Dendritic cell treated with granulocyte-macrophage colony-stimulating factor and Interleukin-4, amounts not matched to agents 40 ng/mL and 50 ng/mL, for 4 days (primary cell): Measurements from ENCODE around the gene IRF6.
A peak's percentile ranks its signal among the peaks of the same experiment; 100 is the strongest.

Source experiments
- H3K27ac Mint-ChIP-seq: one replicate; pipeline ENCODE4 v1.8.0; 2022; ENCODE audit warnings: mild to moderate bottlenecking, mixed read lengths
- H3K27me3 Mint-ChIP-seq: one replicate; pipeline ENCODE4 v1.8.0; 2022; ENCODE audit warnings: mild to moderate bottlenecking, mixed read lengths
- H3K36me3 Mint-ChIP-seq: one replicate; pipeline ENCODE4 v1.8.0; 2022; ENCODE audit warnings: low read depth, mixed read lengths
- H3K4me1 Mint-ChIP-seq: one replicate; pipeline ENCODE4 v1.8.0; 2022; ENCODE audit warnings: low read depth, mixed read lengths
- H3K4me3 Mint-ChIP-seq: one replicate; pipeline ENCODE4 v1.8.0; 2022; ENCODE audit warnings: mild to moderate bottlenecking, moderate library complexity, mixed read lengths
- H3K9me3 Mint-ChIP-seq: one replicate; pipeline ENCODE4 v1.8.0; 2022; ENCODE audit warnings: mixed read lengths
- intact Hi-C: fragments of 100-400 bp; cut with micrococcal nuclease; formaldehyde crosslinking; loops from one replicate; pipeline ENCODE4 v1.15.0; 2022

IRF6 gene

GRCh38 chr1:209831615-209832014, 25.7 kb upstream of the IRF6 start:
- H3K27me3 Mint-ChIP-seq = no peaks in the 10 kb centered on the region
- intact Hi-C loops = no loop called here
- H3K36me3 Mint-ChIP-seq = peaks cover 74% of the 10 kb centered on the region
- no peak overlapping the region for H3K27ac Mint-ChIP-seq
- peaks cover 19% of the 10 kb centered on the region for H3K4me1 Mint-ChIP-seq
- no peak overlapping the region for H3K4me3 Mint-ChIP-seq
- H3K9me3 Mint-ChIP-seq = no peaks in the 10 kb centered on the region

- Mint-ChIP-seq H3K4me3 (no peak overlapping the region), H3K9me3 (no peaks in the 10 kb centered on the region), H3K36me3 (peaks cover 65% of the 10 kb centered on the region), H3K4me1 (peaks cover 19% of the 10 kb centered on the region), H3K27me3 (peaks cover 2% of the 10 kb centered on the region), H3K27ac (no peak overlapping the region)
- intact Hi-C loops = no loop called here
These were observed 24.8 kb upstream of the IRF6 start for GRCh38 chr1:209830722-209831121.

DNA sequence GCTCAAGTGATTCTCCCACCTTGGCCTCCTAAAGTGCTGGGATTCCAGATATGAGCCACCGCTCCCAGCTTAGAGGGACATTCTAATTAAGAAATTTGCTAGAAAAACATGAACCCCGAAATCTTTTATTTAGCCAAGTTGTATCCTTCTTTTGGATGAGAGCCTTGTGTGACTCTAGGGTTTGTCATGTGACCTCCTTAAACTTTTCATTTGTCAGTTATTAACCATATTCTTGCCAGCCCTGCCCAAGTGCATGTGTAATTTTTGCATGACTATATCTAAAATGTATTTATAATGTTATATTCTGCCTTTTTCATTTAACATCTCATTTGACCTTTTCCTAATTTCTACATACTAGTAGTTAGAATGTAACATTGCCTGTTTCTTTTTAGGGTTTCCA, 23.8 kb upstream of the IRF6 start:
- peaks cover 55% of the 10 kb centered on the region for H3K36me3 Mint-ChIP-seq
- no peak overlapping the region for H3K27ac Mint-ChIP-seq
- H3K4me3 Mint-ChIP-seq = no peak overlapping the region
- no peaks in the 10 kb centered on the region for H3K9me3 Mint-ChIP-seq
- intact Hi-C loops = no loop called here
- peaks cover 2% of the 10 kb centered on the region for H3K27me3 Mint-ChIP-seq
- H3K4me1 Mint-ChIP-seq = peaks cover 19% of the 10 kb centered on the region

GRCh38 chr1:209827384-209828262, 21.7 kb upstream of the IRF6 start, which contains the start of gene UTP25:
Gene UTP25 (plus strand): TSS chr1:209827972. CDS start chr1:209828064, 92 bp downstream.
- Mint-ChIP-seq H3K27me3 (peaks cover 11% of the 10 kb centered on the region), H3K27ac (peak within 1 kb of the TSS; percentile 92), H3K9me3 (no peaks in the 10 kb centered on the region), H3K4me3 (peak within 1 kb of the TSS; percentile 92), H3K4me1 (peaks cover 23% of the 10 kb centered on the region), H3K36me3 (peaks cover 34% of the 10 kb centered on the region)
- intact Hi-C loops = loop anchor here (2.0 kb wide), 1 partner anchor 43 kb away; the partner anchor contains the start of gene C1orf74

DNA sequence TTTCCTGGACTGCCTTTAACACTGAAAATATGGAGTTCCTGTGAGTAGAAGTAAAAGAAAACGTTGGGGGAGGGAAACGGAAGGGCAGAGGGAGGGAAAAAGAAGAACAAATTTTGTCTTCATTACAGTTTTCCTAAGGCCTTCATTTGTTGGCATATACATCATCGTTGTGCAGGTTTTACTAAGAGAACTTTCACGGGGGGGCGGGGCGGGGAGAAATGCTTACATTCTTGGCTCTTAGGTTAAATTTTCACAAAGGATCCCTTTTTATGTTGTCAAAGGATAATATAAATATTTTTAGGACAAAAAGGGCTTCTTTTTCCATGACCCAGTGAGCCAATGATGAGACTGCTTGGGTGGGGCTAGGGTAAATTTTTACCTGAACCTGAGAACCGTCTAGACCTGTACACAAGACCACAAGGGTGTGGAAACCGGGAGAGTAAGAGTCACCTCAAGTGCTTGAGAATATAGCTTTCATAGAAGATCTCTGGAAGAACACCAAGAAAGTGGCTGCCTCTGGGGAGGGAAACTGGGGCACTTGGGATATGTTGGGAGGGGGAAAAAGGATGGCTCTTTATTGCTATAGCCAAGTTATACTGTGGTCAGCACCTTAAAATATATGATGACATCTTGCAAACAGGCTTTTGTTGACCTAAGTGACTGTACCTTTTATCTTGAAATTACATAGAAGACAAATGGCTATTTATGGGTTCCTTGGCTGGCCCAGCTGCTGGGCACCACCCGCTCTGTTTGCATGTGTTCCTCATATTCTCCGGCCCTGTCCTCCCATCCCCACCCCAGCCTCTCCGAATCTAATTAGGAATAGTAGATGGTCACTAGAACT, 19.9 kb upstream of the IRF6 start:
- peaks cover 25% of the 10 kb centered on the region for H3K27me3 Mint-ChIP-seq
- H3K4me3 Mint-ChIP-seq = no peak overlapping the region
- H3K27ac Mint-ChIP-seq = no peak overlapping the region
- H3K9me3 Mint-ChIP-seq = no peaks in the 10 kb centered on the region
- intact Hi-C loops = loop anchor here (2.0 kb wide), 1 partner anchor 41 kb away; the partner anchor contains the start of gene C1orf74
- peaks cover 16% of the 10 kb centered on the region for H3K36me3 Mint-ChIP-seq
- peaks cover 19% of the 10 kb centered on the region for H3K4me1 Mint-ChIP-seq

DNA sequence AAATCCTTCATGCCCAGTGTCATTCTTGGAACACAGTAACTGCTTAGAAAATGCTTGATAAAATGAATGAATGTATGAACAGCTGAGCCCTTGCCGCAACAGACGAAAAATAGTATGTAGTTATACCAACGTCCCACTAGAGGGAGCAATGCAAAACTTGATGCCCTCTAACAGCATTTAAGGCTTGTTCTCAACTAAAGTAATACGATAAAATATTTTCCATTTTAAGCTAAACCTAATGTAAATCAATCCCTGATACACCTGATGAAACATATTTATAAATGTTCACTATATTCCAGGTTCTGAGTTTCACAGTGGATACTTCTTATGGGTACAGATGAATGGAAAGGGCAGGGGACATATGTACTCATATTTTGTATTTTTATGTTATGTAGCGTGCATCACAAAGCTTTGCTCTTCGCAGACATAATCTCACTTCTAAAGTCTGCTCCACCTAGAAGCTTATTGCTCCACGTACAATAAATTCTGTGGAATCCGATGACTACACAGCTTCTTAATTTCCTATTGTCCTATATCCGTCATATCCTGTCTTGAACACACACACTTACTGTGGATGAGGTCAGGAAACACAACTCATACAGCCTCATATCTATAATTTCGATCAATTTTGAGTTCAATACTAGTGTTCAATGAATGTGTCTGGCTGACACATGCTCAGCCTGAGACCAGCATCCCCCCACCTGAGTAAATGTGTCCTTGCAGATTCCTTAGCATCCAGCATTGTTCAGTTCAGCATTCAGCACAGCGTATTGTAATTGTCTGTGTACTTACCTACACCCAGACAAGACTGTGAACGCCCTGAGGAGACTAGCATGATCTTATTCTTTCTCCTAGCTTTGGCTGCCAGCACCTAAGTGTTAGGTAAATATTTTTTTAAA, 17.4 kb upstream of the IRF6 start:
- Mint-ChIP-seq H3K9me3 (no peaks in the 10 kb centered on the region), H3K27ac (no peak overlapping the region), H3K36me3 (peaks cover 6% of the 10 kb centered on the region), H3K4me3 (no peak overlapping the region), H3K4me1 (peaks cover 6% of the 10 kb centered on the region), H3K27me3 (peaks cover 40% of the 10 kb centered on the region)
- intact Hi-C loops = no loop called here

DNA sequence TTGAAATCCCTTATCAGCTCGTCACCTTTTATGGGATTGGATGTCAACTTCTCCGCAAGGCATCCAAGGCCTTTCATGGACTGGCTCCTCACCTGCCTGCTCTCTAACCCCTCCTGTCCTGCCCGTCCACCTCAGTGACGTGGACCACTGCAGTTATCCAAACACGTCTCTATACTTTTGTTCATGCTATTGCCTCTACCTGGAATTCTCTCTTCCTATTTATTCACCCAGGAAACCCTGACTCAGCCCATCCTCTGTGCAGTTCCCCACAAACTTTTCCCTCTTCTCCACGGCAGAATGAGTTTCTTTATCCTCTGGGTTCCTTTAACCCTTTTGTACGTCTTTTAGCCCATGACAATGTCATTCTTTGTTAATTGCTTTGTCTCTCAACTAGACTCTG, 16.8 kb upstream of the IRF6 start:
- no peak overlapping the region for H3K27ac Mint-ChIP-seq
- intact Hi-C loops = no loop called here
- peaks cover 2% of the 10 kb centered on the region for H3K36me3 Mint-ChIP-seq

GRCh38 chr1:209820986-209821385, 15.0 kb upstream of the IRF6 start:
- no peaks in the 10 kb centered on the region for H3K9me3 Mint-ChIP-seq
- H3K36me3 Mint-ChIP-seq = no peaks in the 10 kb centered on the region
- no peak overlapping the region for H3K27ac Mint-ChIP-seq
- H3K4me1 Mint-ChIP-seq = peaks cover 4% of the 10 kb centered on the region
- intact Hi-C loops = no loop called here
- no peak overlapping the region for H3K4me3 Mint-ChIP-seq
- H3K27me3 Mint-ChIP-seq = peaks cover 42% of the 10 kb centered on the region

More for the DNA sequence above, 16.8 kb upstream of the IRF6 start:
- Mint-ChIP-seq H3K27me3 (peaks cover 40% of the 10 kb centered on the region), H3K4me3 (no peak overlapping the region), H3K4me1 (peaks cover 4% of the 10 kb centered on the region), H3K9me3 (no peaks in the 10 kb centered on the region)

DNA sequence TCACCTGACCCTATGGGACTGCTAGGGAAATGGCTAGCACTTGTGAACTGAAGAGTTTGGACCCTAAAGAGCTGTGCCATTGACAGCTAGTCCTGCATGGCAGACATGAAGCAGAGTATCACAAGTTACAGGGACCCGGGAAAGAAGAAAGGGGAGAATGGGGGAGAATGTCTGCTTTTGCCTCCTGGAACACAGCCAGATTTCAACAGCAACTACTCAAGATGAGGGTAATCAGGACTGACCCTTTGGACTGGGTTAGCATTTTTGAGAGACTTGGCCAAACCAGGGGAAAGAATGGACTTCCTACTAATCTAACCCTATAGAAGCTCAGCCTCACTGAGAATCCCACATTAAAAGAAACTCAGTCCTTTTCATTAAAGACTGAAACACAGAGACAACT, 13.1 kb upstream of the IRF6 start:
- Mint-ChIP-seq H3K9me3 (no peaks in the 10 kb centered on the region), H3K4me1 (peaks cover 9% of the 10 kb centered on the region), H3K27ac (no peak overlapping the region), H3K36me3 (no peaks in the 10 kb centered on the region), H3K27me3 (peaks cover 37% of the 10 kb centered on the region), H3K4me3 (no peak overlapping the region)
- intact Hi-C loops = no loop called here

GRCh38 chr1:209817691-209818090, 11.7 kb upstream of the IRF6 start:
- Mint-ChIP-seq H3K27me3 (peaks cover 31% of the 10 kb centered on the region), H3K36me3 (no peaks in the 10 kb centered on the region), H3K4me1 (peaks cover 5% of the 10 kb centered on the region), H3K27ac (no peak overlapping the region), H3K4me3 (no peak overlapping the region), H3K9me3 (no peaks in the 10 kb centered on the region)
- intact Hi-C loops = no loop called here

DNA sequence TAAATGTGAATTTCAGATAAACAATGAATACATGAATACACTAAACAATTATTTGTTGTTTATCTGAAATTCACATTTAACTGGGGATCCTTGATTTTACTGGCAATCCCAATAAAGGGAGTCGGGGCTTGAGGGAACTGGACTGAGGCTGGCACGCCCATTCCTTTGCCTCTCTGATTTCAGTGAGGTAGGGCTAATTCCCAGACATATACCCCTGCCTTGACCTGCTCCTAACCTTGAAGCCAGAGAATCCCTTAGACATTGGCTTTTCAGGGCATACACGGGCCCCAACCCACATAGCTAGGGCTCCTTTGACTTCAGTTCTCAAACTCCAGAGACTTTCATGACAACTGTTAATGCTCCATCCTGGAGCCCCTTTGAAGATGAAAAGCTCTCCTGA, 11.0 kb upstream of the IRF6 start:
- no peaks in the 10 kb centered on the region for H3K9me3 Mint-ChIP-seq
- peaks cover 5% of the 10 kb centered on the region for H3K4me1 Mint-ChIP-seq
- intact Hi-C loops = no loop called here
- no peak overlapping the region for H3K27ac Mint-ChIP-seq
- H3K36me3 Mint-ChIP-seq = no peaks in the 10 kb centered on the region
- H3K4me3 Mint-ChIP-seq = no peak overlapping the region
- H3K27me3 Mint-ChIP-seq = peaks cover 26% of the 10 kb centered on the region

GRCh38 chr1:209815931-209816341, 10.0 kb upstream of the IRF6 start:
- intact Hi-C loops = no loop called here
- peaks cover 5% of the 10 kb centered on the region for H3K4me1 Mint-ChIP-seq
- H3K4me3 Mint-ChIP-seq = no peak overlapping the region
- H3K27ac Mint-ChIP-seq = no peak overlapping the region
- no peaks in the 10 kb centered on the region for H3K36me3 Mint-ChIP-seq
- H3K9me3 Mint-ChIP-seq = no peaks in the 10 kb centered on the region
- H3K27me3 Mint-ChIP-seq = peaks cover 18% of the 10 kb centered on the region

GRCh38 chr1:209815490-209815889, 9.5 kb upstream of the IRF6 start:
- H3K27ac Mint-ChIP-seq = no peak overlapping the region
- H3K4me1 Mint-ChIP-seq = peaks cover 5% of the 10 kb centered on the region

More at GRCh38 chr1:209815490-209815889, 9.5 kb upstream of the IRF6 start:
- H3K36me3 Mint-ChIP-seq = no peaks in the 10 kb centered on the region
- intact Hi-C loops = no loop called here
- H3K9me3 Mint-ChIP-seq = no peaks in the 10 kb centered on the region
- H3K27me3 Mint-ChIP-seq = peaks cover 14% of the 10 kb centered on the region
- no peak overlapping the region for H3K4me3 Mint-ChIP-seq
